Activated B cell treated with CpG ODN at 0.5 μM for 24 hours (primary cell): ENCODE measurements around the gene SLC35B2. TPM values are rescaled to one million over a fixed set of nuclear protein-coding genes. Genes with fewer than 3 reads are reported as not detected.

Experiments used
- ATAC-seq: fragments of 200-7000 bp; cut with Tn5 transposase; one replicate; pipeline ENCODE4 v1.10.0; 2021; ENCODE audit warnings: low read depth, mild to moderate bottlenecking, moderate library complexity
- CTCF ChIA-PET: fragments of 350-600 bp; sonication (Branson Sonifier 250); formaldehyde crosslinking; loops from one replicate; lab custom pipeline; 2021; ENCODE audit warnings: antibody characterized with exemption; lab: Charles Lee
- POLR2A ChIA-PET: fragments of 350-600 bp; sonication (Branson Sonifier 250); formaldehyde crosslinking; loops from one replicate; lab custom pipeline; 2021; ENCODE audit warnings: antibody characterized with exemption; lab: Charles Lee
- DNase-seq: peaks from one replicate; pipeline ENCODE4 v3.0.0; 2022
- H3K27ac Mint-ChIP-seq: one replicate; pipeline ENCODE4 v1.8.0; 2020; ENCODE audit warnings: mixed read lengths
- H3K27me3 Mint-ChIP-seq: one replicate; pipeline ENCODE4 v1.8.0; 2021; ENCODE audit warnings: mixed read lengths
- H3K36me3 Mint-ChIP-seq: one replicate; pipeline ENCODE4 v1.8.0; 2021; ENCODE audit warnings: low read depth, mixed read lengths
- H3K4me1 Mint-ChIP-seq: one replicate; pipeline ENCODE4 v1.8.0; 2021; ENCODE audit warnings: mixed read lengths
- H3K4me3 Mint-ChIP-seq: one replicate; pipeline ENCODE4 v1.8.0; 2020; ENCODE audit warnings: mild to moderate bottlenecking, mixed read lengths
- H3K9me3 Mint-ChIP-seq: one replicate; pipeline ENCODE4 v1.8.0; 2020; ENCODE audit warnings: mixed read lengths
- CTCF ChIP-seq: fragments of 200-600 bp; IDR thresholded peaks from one replicate; pipeline ENCODE4 v1.8.0; 2022; ENCODE audit warnings: antibody characterized with exemption, mild to moderate bottlenecking
- intact Hi-C: fragments of 100-400 bp; cut with micrococcal nuclease; formaldehyde crosslinking; loops from one replicate; pipeline ENCODE4 v1.15.1; 2024
- total RNA-seq: library from RNA; stranded (reverse); gene quantifications from 2 replicates; pipeline ENCODE4 v1.2.3, GENCODE V29; 2022

SLC35B2 gene
- total RNA-seq, 1 donor from 2014 or later: 29.1 TPM

- intact Hi-C loops: no loop called here
- DNase-seq (no peak), ATAC-seq (no peak)
- peak overlapping the region; percentile 99 for H3K27ac Mint-ChIP-seq
- CTCF ChIA-PET: no interaction called here
- POLR2A ChIA-PET: interaction anchor here (0.7 to 9.4 kb wide), 2 partner anchors 10 to 51 kb away, joined by 4 to 549 read pairs; partner anchors contain the start of genes NFKBIE and SLC35B2
- H3K36me3 Mint-ChIP-seq: peaks cover 84% of the 10 kb centered on the region
- H3K27me3 Mint-ChIP-seq: no peaks in the 10 kb centered on the region
- peaks cover 83% of the 10 kb centered on the region for H3K4me1 Mint-ChIP-seq
- H3K4me3 Mint-ChIP-seq: peak overlapping the region; percentile 99
- H3K9me3 Mint-ChIP-seq: no peaks in the 10 kb centered on the region
- no peak for TF ChIP-seq CTCF
Observed at GRCh38 chr6:44250067-44250717, 7.1 kb downstream of the SLC35B2 start.

- peak overlapping the region; percentile 99 for H3K27ac Mint-ChIP-seq
Observed at GRCh38 chr6:44249082-44249748, 8.1 kb downstream of the SLC35B2 start.

DNA sequence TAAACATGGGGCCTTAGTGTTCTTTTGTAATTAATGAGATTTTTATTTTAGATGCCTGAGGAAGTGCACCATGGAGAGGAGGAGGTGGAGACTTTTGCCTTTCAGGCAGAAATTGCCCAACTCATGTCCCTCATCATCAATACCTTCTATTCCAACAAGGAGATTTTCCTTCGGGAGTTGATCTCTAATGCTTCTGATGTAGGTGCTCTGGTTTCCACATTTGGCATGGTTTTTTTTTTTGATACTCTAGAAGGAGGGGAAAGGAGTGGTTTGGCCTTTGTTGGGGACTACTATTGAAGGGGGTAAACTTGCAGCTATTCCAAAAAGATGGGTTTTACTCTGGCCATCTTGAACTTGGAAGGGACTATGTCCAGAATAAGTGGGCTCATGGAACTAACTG, 8.7 kb downstream of the SLC35B2 start:
- Mint-ChIP-seq H3K4me3 (peak overlapping the region; percentile 99), H3K36me3 (peaks cover 70% of the 10 kb centered on the region), H3K27ac (peak overlapping the region; percentile 99), H3K4me1 (peaks cover 71% of the 10 kb centered on the region), H3K27me3 (no peaks in the 10 kb centered on the region), H3K9me3 (no peaks in the 10 kb centered on the region)
- ATAC-seq (no peak), DNase-seq (no peak)
- CTCF ChIA-PET: interaction anchor here (1.9 to 4.7 kb wide), 3 partner anchors 8 to 12 kb away, joined by 5 to 31 read pairs (median 11); partner anchors contain the start of gene SLC35B2
- POLR2A ChIA-PET: interaction anchor here (0.7 to 9.4 kb wide), 5 partner anchors 12 to 619 kb away, joined by 3 to 549 read pairs (median 8); partner anchors contain the start of genes AARS2, GTPBP2, NFKBIE and SLC35B2
- intact Hi-C loops: loop anchor here (10.0 kb wide), 1 partner anchor 474 kb away; the partner anchor contains the start of gene VEGFA
- no peak for TF ChIP-seq CTCF

More at GRCh38 chr6:44249082-44249748, 8.1 kb downstream of the SLC35B2 start:
- Mint-ChIP-seq H3K27me3 (no peaks in the 10 kb centered on the region), H3K36me3 (peaks cover 75% of the 10 kb centered on the region), H3K4me3 (peak overlapping the region; percentile 99), H3K4me1 (peaks cover 76% of the 10 kb centered on the region), H3K9me3 (no peaks in the 10 kb centered on the region)
- no peak for DNase-seq
- ATAC-seq: no peak
- TF ChIP-seq CTCF: no peak
- intact Hi-C loops: loop anchor here (10.0 kb wide), 1 partner anchor 474 kb away; the partner anchor contains the start of gene VEGFA
- ChIA-PET POLR2A (interaction anchor here (9.4 kb wide), 1 partner anchor 11 kb away, joined by 549 read pairs; the partner anchor contains the start of genes NFKBIE and SLC35B2), CTCF (no interaction called here)

DNA sequence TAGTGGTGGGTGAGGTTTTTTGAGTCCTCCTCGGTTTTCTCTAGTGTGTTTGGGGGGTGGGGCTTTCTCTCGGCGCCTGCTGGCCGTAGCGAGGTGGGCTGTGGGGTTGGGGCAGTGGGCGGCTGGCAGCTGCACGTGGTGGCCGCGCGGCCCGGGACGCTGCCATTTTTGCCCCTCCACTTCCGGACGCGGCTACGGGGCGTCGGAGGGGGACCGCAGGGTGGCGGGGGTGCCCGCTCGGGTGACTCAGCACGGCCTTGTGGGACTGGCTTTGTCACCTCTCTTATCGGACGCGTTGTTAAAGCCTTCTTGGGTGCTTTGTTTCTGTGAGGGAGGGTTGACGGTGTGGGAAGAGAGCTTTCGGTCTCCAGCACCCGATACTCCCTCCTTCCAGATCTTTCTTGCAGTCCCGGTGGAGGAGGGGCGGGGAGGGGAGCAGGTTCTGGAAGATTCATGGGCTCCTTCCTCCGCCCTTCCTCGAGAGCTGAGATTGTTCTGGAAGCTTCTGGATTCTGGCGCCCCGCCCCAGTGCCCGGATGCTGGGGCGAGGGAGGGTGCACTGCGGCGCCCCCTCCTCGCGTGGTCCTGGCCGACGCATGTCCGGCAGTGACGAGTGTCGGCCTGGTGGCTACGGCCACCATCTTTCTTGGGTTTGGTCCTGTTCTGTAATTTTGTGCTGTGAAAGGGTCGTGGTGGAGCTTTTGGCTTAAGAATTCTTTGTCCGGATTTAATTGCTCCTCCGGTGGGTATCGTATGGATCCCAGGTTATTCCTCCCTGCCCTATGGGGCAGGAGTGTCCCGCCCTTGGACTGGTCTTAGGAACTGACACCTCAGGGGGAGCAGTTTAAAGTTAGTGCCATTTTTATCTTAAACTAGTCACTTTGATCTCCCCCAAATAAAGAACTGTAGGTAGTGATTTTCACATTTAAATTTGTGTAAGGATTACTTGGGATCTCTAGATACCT, 9.7 kb downstream of the SLC35B2 start:
- peaks cover 61% of the 10 kb centered on the region for H3K4me1 Mint-ChIP-seq
- TF ChIP-seq CTCF: no peak
- H3K4me3 Mint-ChIP-seq: peak overlapping the region; percentile 99
- CTCF ChIA-PET: interaction anchor here (1.0 to 4.7 kb wide), 6 partner anchors 9 to 21 kb away, joined by 3 to 31 read pairs (median 8); partner anchors contain the start of gene SLC35B2
- ATAC-seq (peak; percentile 38), DNase-seq (peak; percentile 75)
- H3K27ac Mint-ChIP-seq: peak overlapping the region; percentile 99
- H3K9me3 Mint-ChIP-seq: no peaks in the 10 kb centered on the region
- no peaks in the 10 kb centered on the region for H3K27me3 Mint-ChIP-seq
- intact Hi-C loops: loop anchor here (1.0 to 10.0 kb wide), 5 partner anchors 10 to 619 kb away; partner anchors contain the start of genes AARS2, GTPBP2, MRPL14 and SLC35B2
- peaks cover 60% of the 10 kb centered on the region for H3K36me3 Mint-ChIP-seq
- POLR2A ChIA-PET: interaction anchor here (0.6 to 9.4 kb wide), 27 partner anchors 10 to 1882 kb away, joined by 3 to 549 read pairs (median 8); partner anchors contain the start of genes AARS2, CDC5L, GTPBP2 and MAD2L1BP
